ENCODE results near the gene GPC6.

GRCh38 chr13:94236872-94237271 is 1010.3 kb downstream of the GPC6 start:
- no peak for TF ChIP-seq CTCF (conservative IDR thresholded peaks at IDR 0.05)
- no peak for TF ChIP-seq ZFX (IDR thresholded peaks at IDR 0.05)
